ENCODE measurements around the gene FAM168A.

FAM168A gene

DNA sequence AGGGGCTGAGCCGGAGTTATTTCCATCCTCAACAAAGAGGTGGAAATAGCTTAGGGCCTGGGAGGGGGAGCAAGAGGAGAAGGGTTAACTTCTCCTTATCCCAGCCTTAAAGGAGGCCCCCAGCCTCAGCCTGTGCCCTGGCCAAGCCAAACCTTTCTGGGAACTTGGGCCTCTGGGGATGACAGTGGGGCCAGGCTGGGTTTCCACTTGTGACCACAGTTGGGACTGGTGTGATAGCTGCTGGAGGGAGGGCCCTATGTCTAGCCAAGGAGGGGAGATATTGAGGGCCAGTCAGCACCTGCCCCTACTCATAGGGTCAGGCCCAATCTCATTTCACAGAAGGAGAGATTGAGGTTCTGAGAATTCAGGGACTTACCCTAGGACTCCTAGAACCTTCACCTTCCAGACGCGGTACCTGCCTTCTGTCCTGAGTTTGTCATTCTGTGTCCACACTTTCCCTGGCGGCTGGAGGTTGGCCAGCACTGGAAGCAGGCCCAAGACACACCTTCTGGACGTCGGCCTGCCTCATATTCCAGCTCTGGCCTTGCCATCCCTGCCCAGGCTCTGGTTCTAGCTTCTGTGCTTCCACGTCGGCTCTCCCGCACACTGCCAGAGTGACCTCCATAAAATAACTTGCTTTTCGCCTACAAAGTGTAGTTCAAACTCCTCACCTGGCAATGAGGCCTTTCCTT is 218.6 kb downstream of the FAM168A start:
- H3K4me3 ChIP-seq (replicated peaks; ENCODE audit: low read depth, low read length) = peak overlapping the region; percentile 98
- DNase-seq (ENCODE audit: extremely low read depth, insufficient read length) = no peak
- TF ChIP-seq, protein P1, sequence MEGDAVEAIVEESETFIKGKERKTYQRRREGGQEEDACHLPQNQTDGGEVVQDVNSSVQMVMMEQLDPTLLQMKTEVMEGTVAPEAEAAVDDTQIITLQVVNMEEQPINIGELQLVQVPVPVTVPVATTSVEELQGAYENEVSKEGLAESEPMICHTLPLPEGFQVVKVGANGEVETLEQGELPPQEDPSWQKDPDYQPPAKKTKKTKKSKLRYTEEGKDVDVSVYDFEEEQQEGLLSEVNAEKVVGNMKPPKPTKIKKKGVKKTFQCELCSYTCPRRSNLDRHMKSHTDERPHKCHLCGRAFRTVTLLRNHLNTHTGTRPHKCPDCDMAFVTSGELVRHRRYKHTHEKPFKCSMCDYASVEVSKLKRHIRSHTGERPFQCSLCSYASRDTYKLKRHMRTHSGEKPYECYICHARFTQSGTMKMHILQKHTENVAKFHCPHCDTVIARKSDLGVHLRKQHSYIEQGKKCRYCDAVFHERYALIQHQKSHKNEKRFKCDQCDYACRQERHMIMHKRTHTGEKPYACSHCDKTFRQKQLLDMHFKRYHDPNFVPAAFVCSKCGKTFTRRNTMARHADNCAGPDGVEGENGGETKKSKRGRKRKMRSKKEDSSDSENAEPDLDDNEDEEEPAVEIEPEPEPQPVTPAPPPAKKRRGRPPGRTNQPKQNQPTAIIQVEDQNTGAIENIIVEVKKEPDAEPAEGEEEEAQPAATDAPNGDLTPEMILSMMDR (IDR thresholded peaks at IDR 0.05; ENCODE audit: insufficient read depth, low read length, poor library complexity, severe bottlenecking) = no peak
- peaks cover 1% of the 10 kb centered on the region; the same call in 1 of the 2 replicates for H3K36me3 ChIP-seq (ENCODE audit: control insufficient read depth, insufficient read depth, low read length)
- H3K27me3 ChIP-seq (replicated peaks; ENCODE audit: control insufficient read depth, insufficient read depth, low read length) = no peaks in the 10 kb centered on the region

DNA sequence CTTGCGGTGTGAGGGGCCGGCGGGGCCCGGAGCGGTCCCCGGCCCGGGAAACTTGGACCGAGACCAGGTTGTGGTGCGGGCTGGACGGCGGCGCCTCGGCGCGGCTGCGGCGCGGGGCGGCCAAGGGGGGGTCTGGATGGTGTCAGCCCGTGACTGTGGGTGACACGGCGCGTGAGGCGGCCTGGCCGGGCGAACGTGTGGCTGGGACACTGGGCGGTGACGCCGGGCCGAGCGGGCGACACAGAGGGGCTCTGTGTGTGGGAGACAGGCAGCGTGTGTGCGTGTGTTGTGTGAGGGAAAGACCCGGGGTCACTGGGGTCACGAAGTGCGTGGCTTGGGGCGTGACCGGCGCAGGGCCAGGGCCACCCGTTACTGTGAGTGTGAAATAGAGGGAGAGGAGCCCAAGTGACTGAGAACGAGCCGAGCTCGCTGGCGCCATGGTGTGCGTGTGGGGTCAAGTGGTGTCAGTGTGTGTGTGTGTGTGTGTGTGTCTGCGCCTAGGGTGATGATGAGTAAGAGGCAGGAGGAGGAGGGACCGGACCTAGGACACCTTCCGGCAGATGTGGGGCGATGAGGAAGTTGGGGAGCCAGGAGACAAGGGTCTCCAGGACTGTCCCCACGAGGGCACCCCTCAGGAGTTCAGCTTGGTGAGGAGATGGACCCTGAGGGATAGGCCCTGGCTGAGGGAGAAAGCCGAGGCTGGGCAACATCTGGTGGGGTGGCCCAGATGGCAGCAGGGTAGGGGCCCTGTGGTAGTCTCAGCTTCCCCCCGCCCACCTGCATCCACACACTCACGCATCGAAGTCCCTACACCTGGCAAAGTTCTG is 220.9 kb downstream of the FAM168A start:
- TF ChIP-seq, protein P1 (IDR thresholded peaks at IDR 0.05; ENCODE audit: insufficient read depth, low read length, poor library complexity, severe bottlenecking) = no peak
- Histone ChIP-seq H3K4me3 (replicated peaks; ENCODE audit: low read depth, low read length) (peak overlapping the region; percentile 98), H3K27me3 (replicated peaks; ENCODE audit: control insufficient read depth, insufficient read depth, low read length) (no peaks in the 10 kb centered on the region), H3K36me3 (ENCODE audit: control insufficient read depth, insufficient read depth, low read length) (peaks cover 1% of the 10 kb centered on the region; the same call in 1 of the 2 replicates)
- peak; percentile 79 for DNase-seq (ENCODE audit: extremely low read depth, insufficient read length)

DNA sequence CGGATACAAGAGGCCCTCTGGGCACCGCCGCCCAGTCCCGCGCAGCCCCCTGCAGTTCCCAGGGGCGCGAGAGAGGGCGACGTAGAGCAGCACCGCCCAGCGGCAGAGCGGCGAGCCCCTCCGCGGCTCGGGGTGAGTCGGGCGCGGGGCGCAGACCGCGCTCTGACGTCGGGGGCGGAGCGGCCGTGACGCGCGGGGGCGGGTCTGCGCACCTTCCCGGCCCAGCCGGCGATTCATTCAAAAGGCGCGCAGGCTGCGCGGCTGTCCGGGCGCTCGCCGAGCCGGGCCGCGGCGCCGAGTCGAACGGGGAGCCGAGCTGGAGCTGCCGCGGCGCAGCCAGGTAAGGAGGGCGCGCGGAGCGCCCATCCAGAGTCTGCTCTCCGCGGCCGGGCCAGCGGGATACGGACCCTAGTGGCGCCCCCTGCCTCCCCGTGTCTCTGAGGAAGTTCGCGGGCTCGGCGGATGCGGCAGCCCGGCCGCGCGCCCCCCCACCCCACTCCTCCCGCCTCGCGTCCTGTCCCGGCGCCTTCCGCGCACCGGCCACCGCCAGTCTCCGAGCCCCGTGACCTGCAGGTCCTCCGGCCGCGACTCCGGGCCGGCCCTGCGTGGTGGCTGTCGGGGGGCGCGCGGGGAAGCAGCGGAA is 221.6 kb downstream of the FAM168A start, which contains the start of gene RELT:
Gene RELT (plus strand): TSS at position 240 of the 643 bp plus-strand sequence. CDS start 12,738 bp downstream, outside the sequence.
- no peaks in the 10 kb centered on the region for H3K27me3 ChIP-seq (replicated peaks; ENCODE audit: control insufficient read depth, insufficient read depth, low read length)
- H3K4me3 ChIP-seq (replicated peaks; ENCODE audit: low read depth, low read length) = peak within 1 kb of the TSS; percentile 98
- TF ChIP-seq, protein P1 (IDR thresholded peaks at IDR 0.05; ENCODE audit: insufficient read depth, low read length, poor library complexity, severe bottlenecking) = peak; percentile 73
- peaks cover 1% of the 10 kb centered on the region; the same call in 1 of the 2 replicates for H3K36me3 ChIP-seq (ENCODE audit: control insufficient read depth, insufficient read depth, low read length)
- DNase-seq (ENCODE audit: extremely low read depth, insufficient read length) = peak; percentile 97

DNA sequence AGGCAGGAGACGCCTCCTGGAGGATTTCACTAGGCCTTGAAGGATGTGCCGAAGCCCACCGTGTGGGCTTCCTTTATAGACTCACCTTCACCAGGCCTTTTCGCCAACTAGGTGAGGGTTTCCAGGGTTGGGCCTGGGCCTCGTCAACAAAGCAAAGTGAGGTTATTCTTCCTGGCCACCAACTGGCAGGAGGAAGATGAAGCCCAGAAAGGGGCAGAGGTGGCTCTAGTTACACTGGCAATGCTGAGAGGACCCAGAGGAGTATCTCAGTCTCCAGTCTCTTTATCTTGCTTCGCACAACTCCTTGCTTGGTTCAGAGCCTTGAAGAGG is 222.1 kb downstream of the FAM168A start:
- TF ChIP-seq, protein P1 (IDR thresholded peaks at IDR 0.05; ENCODE audit: insufficient read depth, low read length, poor library complexity, severe bottlenecking) = no peak
- DNase-seq (ENCODE audit: extremely low read depth, insufficient read length) = no peak
- Histone ChIP-seq H3K36me3 (ENCODE audit: control insufficient read depth, insufficient read depth, low read length) (peaks cover 1% of the 10 kb centered on the region; the same call in 1 of the 2 replicates), H3K4me3 (replicated peaks; ENCODE audit: low read depth, low read length) (no peak overlapping the region; the same call in 1 of the 2 replicates), H3K27me3 (replicated peaks; ENCODE audit: control insufficient read depth, insufficient read depth, low read length) (no peaks in the 10 kb centered on the region)

DNA sequence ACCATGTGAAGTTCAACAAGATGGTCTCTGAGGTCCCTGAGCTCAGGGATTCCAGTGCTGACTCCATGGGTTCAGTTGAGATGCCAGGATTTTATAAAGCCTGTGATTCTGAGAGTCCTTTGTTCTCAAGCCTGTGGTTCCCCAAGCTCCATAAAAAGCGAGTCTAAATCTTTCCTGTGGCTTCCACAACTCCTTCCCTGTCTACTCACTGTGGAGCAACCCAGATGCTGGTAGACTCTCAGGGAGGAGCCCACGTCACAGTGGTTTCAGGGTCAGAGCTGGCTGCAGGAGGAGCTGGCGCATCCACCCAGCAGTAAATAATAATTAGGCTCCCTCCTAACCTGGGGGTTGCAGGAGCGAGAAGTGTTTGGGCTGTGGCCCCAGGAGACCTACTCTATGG is 223.8 kb downstream of the FAM168A start:
- TF ChIP-seq, protein P1 (IDR thresholded peaks at IDR 0.05; ENCODE audit: insufficient read depth, low read length, poor library complexity, severe bottlenecking) = no peak
- no peaks in the 10 kb centered on the region; the same call in 1 of the 2 replicates for H3K36me3 ChIP-seq (ENCODE audit: control insufficient read depth, insufficient read depth, low read length)
- H3K27me3 ChIP-seq (replicated peaks; ENCODE audit: control insufficient read depth, insufficient read depth, low read length) = no peaks in the 10 kb centered on the region
- DNase-seq (ENCODE audit: extremely low read depth, insufficient read length) = no peak
- no peak overlapping the region for H3K4me3 ChIP-seq (replicated peaks; ENCODE audit: low read depth, low read length)

All from GM06990 (cell line).